Stomach (tissue), 4 donors: ENCODE results near the gene ADAM21.

Experiments
- EP300 ChIP-seq: sonication (generic); formaldehyde crosslinking; IDR thresholded peaks from one replicate; pipeline ENCODE4 v1.6.1; 2017; ENCODE audit warnings: antibody characterized with exemption
- POLR2A ChIP-seq, 4 donors: fragments of 450-650 bp; IDR thresholded peaks; one replicate each; pipeline ENCODE4 v1.6.1; 2016; ENCODE audit warnings: antibody characterized with exemption in 4 of 4, control low read depth in 2 of 4, mild to moderate bottlenecking in 1 of 4, moderate library complexity in 1 of 4
- POLR2AphosphoS5 ChIP-seq, 3 donors: sonication (generic); formaldehyde crosslinking; IDR thresholded peaks; one replicate each; pipeline ENCODE4 v1.6.1; 2016; ENCODE audit warnings: antibody characterized with exemption in 3 of 3
- TF ChIP-seq, protein P1 (sequence below), 7 experiments: fragments of 450-650 bp in 4 of 7; fragments of 200-600 bp in 3 of 7; sonication (generic) in 3 of 7; IDR thresholded peaks; one replicate each; pipeline ENCODE4 v1.5.1; 2016 to 2019; ENCODE audit warnings: antibody characterized with exemption in 7 of 7, control low read depth in 2 of 7, mild to moderate bottlenecking in 1 of 7

DNA sequence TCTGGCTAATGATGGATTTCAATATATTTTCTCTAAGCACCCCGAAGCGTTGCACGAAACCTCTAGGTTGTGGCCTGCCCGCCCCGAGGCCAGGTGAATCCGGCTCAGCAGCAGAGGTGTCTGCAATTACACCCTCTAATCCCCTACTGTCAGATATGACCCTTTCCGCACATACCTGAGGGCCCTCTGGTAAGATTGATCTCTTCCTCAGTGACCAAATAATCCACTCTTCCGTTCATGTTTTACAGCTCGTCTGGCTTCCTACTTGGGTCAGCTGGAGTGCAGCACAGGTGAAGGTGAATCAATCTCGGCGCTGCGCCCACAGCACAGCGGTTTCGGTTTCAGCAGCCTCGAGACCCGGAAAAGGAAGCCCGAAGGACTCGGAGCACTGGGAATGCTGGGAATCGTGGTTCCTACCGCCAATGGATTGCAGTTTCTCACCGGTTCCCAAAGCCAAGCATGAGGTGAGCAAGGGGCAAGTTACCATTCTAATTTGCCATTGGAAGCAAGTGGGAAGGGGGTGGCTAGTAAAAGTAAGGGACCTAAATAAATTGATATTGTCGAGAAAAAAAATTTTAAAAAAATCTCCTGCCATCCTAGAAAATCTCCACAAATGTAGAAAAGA lies 35.1 kb upstream of the ADAM21 start, which contains the start of gene SYNJ2BP:
- TF ChIP-seq, protein P1, sequence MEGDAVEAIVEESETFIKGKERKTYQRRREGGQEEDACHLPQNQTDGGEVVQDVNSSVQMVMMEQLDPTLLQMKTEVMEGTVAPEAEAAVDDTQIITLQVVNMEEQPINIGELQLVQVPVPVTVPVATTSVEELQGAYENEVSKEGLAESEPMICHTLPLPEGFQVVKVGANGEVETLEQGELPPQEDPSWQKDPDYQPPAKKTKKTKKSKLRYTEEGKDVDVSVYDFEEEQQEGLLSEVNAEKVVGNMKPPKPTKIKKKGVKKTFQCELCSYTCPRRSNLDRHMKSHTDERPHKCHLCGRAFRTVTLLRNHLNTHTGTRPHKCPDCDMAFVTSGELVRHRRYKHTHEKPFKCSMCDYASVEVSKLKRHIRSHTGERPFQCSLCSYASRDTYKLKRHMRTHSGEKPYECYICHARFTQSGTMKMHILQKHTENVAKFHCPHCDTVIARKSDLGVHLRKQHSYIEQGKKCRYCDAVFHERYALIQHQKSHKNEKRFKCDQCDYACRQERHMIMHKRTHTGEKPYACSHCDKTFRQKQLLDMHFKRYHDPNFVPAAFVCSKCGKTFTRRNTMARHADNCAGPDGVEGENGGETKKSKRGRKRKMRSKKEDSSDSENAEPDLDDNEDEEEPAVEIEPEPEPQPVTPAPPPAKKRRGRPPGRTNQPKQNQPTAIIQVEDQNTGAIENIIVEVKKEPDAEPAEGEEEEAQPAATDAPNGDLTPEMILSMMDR (IDR thresholded peaks at IDR 0.05) = no peak
- TF ChIP-seq POLR2A (IDR thresholded peaks at IDR 0.05) = no peak
- TF ChIP-seq EP300 = no peak
- TF ChIP-seq POLR2AphosphoS5 (IDR thresholded peaks at IDR 0.05) = peak; percentile 69 to 87 (median 77)
